Measurements from ENCODE around the gene ABCB1.

ABCB1 gene

DNA sequence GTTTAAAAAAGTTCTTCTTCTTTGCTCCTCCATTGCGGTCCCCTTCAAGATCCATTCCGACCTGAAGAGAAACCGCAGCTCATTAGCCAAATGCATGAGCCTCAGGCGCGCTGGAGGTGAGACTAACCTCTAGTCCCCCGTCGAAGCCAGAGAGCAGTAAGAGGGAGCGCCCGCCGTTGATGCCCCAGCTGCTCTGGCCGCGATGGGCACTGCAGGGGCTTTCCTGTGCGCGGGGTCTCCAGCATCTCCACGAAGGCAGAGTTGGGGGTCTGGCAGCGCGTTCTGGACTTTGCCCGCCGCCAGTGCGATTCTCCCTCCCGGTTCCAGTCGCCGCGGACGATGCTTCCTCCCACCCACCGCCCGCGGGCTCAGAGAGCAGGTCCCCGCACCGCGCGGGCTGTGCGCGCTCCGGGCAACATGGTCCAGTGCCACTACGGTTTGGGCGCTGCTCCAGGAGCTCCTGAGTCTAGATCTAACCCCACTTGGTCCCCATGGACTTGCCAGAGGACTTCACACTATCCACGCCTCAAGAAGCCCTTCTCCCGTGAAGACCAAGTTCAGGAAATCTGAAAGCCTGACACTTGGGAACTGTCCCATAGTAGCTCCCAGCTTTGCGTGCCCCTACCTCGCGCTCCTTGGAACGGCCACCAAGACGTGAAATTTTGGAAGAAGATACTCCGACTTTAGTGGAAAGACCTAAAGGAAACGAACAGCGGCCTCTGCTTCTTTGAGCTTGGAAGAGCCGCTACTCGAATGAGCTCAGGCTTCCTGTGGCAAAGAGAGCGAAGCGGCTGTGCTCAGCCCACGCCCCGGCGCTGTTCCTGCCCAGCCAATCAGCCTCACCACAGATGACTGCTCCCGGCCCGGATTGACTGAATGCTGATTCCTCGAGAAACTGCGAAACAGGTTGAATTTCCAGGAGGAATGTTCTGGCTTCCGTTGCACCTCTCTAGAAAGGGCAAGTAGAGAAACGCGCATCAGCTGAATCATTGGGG is at the start of gene ABCB1:
TSS of gene ABCB1 (minus strand) at position 755 of the 995 bp plus-strand sequence. CDS start at position 55, 700 bp downstream.
- DNase-seq, result peak; percentile 29

DNA sequence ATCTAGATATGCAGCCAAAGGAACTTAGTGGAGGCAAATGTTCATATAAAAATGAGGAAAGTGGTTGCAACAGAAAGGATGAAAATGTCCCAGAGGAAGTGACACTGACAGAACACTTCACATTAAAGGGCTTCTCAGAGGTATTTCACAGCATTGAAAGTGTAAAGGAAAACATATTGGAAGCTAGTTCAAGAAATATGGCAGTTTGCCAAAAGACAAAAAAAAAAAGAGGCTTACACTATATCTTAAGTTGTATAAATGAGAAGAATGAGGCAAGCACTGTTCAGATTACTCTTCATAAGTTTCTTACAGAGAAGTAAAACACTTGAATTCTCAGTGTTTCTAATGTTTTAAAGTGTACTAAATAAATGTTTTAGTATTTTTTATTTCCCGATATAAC is 47.6 kb upstream of the ABCB1 start:
- no peak for DNase-seq

DNA sequence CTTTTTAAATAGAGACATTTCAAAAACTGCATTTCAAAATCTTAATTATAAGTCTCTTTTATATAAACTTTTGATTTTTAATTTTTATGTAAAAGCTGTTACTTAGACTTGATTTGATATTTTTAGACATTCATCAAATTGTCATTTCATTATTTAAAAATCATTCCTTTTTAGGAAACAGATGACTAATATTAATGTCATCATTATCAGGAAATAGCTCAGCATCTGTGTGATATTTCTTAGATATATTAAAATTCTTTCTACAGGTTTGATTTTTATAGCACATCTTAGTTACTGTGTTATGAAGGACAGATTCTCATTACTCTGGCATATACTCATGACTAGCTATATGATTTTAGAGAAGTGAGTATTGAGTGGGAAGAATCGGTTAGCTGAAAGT is 44.8 kb upstream of the ABCB1 start:
- DNase-seq, result no peak

DNA sequence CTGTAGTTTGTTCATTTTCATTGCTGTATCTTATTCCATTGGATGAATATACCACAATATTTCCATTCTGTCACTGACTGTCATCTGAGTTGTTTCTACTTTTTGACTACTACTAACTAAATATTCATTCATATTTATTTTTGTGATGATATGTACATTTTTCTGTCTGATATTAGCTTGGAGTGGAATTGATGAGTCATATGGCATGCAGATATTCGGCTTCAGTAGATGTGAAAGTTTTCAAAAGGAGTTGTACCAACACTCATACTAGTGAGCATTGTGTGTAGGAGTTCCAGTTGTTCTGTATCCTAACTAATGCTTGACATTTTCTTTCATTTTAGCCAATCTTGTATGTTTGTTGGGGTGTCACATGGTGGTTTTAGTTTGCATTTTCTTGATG is 35.2 kb upstream of the ABCB1 start:
- no peak for DNase-seq

DNA sequence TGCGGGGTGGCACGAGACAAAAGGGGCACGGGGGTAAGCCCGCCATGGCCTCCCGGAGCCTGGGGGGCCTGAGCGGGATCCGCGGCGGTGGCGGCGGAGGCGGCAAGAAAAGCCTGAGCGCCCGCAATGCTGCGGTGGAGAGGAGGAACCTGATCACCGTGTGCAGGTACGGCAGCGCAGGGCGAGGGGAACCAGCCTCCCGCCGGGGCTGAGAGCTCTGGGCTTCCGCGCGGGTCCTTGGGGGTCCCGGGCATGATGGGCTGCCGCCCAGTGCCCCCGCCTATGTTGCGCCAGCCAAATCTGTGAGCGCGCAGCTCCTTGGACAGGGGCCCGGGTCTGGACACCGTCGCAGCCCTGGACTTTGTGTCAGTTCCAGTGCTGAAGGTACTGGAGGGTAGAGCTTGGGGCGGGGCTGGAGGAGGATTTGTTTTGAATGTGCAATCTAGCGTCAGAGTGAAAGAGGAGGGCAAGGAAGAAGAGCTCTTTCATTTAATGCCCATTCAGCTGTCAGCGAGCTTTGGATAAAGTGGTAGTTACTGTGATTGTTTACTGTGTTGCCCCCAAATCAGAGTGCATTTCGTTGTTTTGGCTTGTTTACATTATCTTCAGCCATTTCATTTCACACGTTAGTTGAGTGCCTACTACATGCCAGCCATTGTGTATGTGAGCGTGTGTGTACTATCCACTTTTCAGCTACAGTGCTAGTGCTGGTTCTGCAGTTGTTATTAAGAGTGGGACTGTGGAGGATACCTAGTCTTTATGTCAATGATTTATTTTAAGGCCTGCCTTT is 28.3 kb upstream of the ABCB1 start:
- peak; percentile 20 for DNase-seq

DNA sequence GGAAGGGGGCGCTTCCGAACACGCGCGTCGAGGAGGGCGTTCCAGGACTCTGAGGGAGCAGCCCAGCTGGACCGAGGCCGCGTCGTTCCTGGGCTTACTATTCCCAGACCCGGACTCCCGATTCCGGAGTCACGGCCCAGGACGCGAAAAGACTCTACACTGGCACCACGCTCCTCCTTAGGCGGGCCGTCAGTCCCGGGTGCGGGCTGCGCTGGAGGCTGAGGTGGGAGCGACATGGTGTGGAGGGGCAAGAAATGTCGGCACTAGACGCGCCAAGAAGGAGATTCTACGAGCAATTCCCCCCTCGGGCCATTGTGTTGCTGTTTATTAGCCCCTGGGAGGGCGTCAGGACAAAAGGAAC is 26.9 kb upstream of the ABCB1 start:
- DNase-seq, result no peak

DNA sequence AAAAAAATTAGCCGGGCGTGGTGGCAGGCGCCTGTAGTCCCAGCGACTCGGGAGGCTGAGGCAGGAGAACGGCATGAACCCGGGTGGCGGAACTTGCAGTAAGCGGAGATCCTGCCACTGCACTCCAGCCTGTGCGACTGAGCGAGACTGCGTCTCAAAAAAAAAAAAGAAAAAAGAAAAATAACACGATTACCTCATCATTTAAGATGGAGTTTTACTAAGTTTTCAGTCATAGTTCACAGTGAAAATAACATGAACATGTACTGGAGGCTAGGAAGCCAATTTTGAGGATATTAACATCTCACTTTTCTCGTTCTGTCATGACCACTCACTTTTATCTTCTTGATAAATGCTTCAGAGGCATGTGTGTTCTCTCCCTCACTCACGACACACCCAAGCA is 24.4 kb upstream of the ABCB1 start:
- no peak for DNase-seq

DNA sequence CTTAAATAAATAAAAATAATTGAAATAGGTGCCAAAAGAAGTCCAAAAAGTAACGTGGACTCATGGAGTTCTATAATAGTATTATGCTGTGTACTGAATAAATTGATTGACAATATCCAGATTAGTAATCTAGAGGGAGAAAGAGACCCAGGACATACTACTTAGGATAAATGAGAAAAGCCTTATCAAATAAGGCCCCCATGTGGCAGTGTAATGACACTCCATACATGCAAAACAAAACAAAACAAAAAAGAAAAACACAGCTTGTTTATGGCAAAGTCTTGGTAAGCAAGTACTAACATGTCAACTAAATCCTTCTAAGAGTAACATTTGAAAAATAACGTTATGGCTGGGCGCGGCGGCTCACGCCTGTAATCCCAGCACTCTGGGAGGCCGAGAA is 23.9 kb upstream of the ABCB1 start:
- no peak for DNase-seq

DNA sequence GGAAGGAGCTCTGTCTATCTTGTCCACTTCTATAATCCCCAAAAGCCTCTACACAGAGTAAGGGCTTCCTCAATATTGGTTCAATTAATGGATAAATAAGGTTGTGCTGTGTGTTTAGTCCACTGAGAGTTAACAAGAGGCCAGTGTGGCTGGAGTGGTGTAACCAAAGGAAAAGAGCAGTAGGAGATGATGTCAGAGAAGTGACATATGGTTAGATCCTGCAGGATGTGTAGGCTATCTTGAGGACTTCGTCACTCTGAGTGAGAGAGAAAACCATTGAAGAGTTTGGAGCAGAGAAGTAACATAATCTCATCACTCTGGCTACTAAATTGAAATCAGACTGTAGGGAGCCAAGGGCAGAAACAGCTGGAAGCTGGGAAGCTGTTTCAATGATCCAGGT is 14.5 kb upstream of the ABCB1 start:
- DNase-seq, result no peak

DNA sequence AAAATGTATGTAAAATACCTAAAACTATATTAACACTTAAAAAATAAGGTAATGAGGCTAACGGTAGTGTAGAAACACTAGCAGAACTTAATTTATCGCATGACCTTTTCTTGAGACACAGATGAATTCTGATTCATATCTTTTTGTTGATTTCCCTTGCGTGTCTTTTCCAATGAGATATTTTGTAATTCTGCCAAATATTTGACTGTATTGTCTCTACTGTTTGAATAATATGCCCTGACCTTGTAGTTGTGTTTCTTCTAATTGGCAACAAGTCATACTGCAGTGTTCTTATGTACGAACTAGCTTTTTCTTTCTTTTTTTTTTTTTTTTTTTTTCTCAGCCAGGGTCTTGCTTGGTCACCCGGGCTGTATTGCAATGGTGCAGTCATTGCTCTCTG is 9.2 kb upstream of the ABCB1 start:
- DNase-seq, result no peak

DNA sequence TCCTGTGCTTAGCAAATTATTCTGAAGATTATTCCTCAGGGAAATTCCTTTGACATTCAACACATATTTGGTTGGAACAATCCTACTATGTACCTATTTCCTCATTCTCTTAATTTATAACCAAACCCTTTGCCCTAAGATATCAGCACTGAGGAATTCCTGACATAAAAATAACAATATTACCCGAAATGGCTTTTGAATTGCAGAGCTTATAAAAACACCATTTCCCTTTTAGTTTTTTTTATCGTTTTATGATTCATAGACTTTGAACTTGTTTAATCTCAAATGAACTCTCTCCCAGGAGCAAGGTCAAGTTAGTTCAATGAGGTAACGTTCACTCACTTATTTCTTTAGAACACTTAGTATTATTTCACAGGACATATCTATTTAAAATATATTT is 7.7 kb upstream of the ABCB1 start:
- DNase-seq, result no peak

DNA sequence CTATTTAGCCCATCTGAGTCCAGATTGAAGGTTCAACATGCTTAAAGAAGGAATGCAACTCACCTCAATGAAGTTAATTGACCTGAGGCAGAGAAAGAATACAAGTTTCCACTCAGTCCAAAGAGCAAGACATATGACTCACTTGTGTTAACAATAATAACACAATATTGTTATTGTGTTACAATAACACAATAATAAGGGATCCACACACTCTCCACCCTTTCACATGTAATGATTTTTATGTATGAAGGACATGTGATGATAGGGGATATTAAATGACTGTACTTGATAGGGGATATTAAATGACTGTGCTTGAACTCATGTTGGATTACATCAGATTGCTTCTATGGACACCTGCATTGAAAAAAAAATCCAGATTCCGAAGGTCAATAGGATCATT is 3.6 kb upstream of the ABCB1 start:
- no peak for DNase-seq

DNA sequence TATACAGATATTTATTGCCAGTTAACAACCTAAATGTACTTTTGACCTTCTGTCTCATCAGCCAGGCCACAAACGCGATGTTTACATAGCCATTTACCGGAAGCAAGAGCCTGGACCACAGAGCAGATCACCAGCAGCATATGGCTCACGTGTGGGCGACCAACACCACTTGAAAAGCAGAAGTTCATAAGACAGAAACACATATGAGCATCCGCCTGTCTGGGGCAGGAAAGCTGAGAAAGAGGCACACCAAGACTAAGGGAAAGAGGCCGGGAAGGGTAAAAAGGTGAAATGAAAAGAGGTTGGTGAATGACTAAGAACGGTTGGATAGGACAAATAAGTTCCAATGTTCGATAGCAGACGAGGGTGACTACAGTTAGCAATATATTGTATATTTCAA is 1.3 kb downstream of the ABCB1 start:
- no peak for DNase-seq

DNA sequence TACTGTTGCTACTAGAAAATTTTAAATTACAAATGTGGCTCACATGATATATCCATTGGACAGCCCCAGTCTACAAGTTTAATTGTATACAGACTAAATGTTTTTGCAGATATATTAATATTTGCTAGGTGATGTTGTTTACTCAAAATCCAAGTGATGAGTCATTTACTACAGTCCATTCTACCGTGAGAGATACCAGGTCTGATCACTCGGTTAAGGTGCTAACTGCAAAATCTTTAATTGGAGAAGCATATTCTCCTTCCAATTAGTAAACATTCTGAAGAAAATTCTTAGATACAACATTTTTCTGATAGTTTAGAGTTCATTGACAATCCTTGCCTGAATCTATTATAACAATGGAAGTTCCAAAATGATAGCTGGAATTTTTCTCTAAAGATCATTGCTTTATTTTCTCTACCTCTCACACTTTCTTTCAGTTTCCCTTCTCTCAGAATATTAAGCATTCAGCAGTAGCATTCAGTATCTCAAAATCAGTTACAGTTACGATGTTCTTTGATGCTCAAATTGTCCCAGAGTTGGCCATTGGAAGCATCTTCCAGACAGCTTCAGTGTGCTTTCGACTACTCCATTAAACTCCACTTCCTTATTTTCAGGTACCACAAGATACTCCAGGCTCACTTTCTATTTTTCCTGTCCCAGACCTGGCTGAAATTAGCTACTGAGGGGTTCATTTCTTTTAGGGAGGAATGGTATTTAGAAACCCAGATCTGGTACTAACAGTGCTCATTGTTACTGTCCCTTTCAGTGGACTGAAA is 2.3 kb downstream of the ABCB1 start:
- DNase-seq, result no peak

DNA sequence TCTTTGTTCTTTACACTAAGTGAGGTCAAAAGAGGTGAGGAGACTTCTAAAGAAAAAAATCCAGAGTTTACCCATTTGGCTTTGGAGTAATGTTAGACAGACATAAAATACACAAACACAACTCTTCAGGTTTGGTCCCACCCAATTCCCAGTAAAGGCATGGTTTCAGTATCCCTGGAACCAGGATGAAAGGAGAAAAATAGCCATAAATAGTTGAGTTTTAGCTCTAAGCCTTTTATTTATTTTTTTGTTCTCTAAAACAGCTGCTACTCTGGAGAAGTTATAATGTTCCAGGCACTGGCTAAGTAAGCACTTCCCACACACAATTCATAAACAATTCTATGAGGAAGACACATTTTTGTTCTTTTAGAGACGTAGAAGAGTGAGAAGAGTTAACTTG is 4.0 kb downstream of the ABCB1 start:
- DNase-seq, result no peak

DNA sequence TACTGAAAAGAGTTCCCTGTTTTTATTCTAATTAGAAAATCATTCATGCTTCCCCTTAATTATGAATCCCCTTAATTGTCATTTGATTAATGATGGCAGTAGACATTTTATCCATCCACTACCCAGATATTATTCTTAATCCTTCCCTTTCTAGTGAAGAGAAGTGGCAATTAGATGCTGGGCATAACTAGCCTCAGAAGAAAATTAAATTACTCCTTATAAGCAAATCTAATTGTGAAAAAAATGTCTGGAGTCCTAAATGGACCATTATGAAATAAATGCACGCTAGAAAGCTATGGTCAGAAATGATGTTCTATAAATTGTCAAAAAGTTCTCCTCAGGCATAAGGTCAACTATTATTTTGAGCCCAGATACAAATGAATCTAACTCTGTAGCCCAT is 4.5 kb downstream of the ABCB1 start:
- DNase-seq, result no peak

DNA sequence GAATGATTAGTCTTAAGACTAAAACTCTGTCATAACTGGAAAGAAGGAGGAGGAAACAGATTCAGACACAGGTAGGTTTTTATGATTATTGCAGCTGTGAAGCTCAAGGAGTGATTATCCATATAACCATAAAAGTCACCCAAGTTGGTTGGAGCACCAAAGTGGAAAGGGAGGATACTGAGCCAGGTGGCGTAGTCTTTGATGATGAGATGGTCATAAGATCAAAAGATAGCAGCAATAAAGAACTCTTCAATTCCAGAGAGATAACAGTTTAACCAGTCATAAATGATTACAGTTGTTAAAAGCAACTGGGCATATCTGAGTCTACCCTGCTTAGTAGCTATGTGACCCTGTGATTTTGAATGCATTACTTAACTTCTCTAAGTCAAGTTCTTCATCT is 8.4 kb downstream of the ABCB1 start:
- no peak for DNase-seq

DNA sequence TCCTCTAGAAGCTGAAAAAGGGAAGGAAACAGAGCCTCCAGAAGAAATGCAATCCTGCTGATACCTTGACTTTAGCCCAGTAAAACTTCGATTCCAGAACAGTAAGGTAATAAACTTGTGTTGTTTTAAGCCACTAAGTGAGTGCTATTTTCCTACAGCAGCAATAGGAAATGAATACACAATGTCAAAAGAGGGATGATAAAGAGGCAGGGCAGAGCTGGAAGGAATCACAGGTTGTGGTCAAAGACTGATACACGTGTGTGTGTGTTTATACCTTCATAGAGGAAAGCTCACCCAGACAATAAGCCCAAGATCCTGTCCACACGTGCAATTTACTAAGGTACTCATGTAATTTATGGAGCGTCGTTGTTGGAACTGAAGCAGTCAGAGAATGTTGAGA is 9.5 kb downstream of the ABCB1 start:
- DNase-seq, result no peak

DNA sequence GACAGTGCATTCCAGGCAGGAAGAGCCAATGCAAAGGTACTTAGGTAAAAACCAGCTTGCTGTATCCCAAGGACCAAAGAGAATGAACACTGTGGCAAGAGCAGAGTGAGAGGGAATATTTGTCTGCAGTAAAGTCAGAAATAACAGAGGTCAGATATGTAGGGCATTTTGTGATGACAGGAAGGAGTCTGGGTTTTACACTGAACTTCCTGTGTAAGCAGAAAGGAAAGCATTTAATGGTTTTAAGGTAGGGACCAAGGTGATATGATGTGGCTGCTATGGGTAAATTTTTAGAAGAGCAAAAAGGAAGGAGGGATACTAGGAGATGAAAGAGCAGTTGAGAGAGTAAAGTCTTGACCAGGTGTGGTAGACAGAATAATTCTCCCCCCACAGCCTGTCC is 10.1 kb downstream of the ABCB1 start:
- DNase-seq, result no peak

DNA sequence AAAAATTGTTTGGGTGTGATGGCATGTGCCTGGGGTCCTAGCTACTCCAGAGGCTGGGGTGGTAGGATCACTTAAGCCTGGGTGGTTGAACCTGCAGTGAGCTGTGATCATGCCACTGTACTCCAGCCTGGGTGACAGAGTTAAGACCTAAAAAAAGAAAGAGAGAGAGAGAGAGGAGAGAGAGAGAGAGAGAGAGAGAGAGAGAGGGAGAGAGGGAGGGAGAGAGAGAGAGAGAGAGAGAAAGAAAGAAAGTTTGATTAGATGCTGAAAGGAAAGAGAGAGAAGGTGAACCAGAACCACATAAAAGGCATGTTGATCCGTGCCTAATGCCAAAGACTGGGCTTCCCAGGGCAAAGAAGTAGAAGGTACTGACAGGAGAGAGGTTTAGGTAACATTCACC is 11.1 kb downstream of the ABCB1 start:
- DNase-seq, result no peak

DNA sequence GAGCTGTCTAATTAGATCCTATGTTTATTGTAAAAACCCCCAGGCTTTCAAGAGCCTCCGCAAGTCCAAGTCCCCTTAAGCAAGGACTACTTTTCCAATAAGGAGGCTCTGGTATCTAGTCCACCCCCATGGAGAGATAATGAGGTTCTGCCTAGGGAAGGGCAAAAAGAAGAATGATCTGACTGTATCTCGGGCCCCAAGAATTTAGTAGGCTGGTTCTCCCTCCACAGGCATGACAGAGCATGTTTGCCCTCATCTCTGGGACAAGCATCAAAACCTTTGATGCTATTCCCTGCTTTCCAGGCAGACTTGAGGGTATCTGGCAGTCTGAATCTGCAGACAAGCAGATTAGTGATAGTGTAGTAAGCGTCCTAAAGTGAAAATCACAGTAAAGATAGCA is 19.0 kb downstream of the ABCB1 start:
- no peak for DNase-seq

DNA sequence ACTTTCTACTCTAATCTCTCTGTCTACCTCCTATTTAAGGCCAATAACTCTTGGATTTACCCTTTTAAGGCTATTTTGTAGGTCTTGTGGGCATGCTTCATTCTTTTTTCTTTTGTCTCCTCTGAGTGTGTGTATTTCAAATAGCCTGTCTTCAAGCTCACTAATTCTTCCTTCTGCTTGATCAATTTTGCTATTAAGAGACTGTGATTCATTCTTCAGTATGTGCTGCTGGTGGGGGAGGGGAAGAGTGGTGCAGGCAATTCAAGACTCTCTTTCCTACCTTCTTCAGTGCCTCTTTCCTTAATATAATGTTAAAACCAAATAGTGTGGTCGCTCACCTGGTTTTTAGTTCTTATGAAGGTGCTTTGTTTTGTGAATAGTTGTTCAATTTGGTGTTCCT is 20.0 kb downstream of the ABCB1 start:
- no peak for DNase-seq

DNA sequence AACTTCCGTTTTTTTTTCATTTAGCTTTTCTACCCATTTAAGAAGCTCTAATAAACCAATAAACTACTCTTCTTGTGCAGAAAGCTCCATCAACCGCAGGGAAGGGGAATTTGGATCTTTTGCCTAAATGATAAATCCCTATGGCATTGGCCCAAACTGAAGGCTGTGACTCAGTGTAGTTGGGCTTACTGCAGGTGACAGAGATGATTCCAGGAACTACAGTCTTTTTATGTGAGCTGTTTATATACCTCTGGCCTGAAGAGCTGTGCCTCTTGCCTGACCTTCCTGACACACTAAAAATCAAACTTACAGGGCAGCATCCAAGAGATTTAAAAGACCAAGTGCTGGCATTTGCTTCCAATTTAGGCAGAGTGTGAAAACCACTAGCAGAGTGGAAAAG is 25.2 kb downstream of the ABCB1 start:
- DNase-seq, result no peak

Data from NCI-H1105 treated with DMSO at 0.1 percent for 48 hours (cell line).